ENCODE data around the gene CYB561D1.
"Not testable (repeated sequence)": the region's sequence is repeated elsewhere in the genome, so short reads cannot be mapped to it uniquely, and the experiment has no call there.

Gene CYB561D1

GRCh38 chr1:109468903-109469302, 25.0 kb upstream of the CYB561D1 start:
- Histone ChIP-seq H3K27me3 (ENCODE audit: insufficient read depth, low read length, poor library complexity) (peaks cover 10% of the 10 kb centered on the region), H3K9ac (ENCODE audit: low read depth, low read length) (no peak overlapping the region), H3K36me3 (ENCODE audit: insufficient read depth, low read length) (no peaks in the 10 kb centered on the region), H3K4me1 (ENCODE audit: insufficient read depth, low read length) (no peaks in the 10 kb centered on the region), H4K20me1 (ENCODE audit: insufficient read depth, low read length) (no peaks in the 10 kb centered on the region), H2AFZ (ENCODE audit: low read depth, low read length) (no peak overlapping the region), H3K79me2 (ENCODE audit: insufficient read depth, low read length) (no peaks in the 10 kb centered on the region), H3K27ac (ENCODE audit: low read length) (no peak overlapping the region), H3K4me3 (ENCODE audit: low read depth in 1 of 2, low read length in 2 of 2) (no peak overlapping the region), H3K9me3 (ENCODE audit: insufficient read depth, low read length, severe bottlenecking) (no peaks in the 10 kb centered on the region), H3K4me2 (ENCODE audit: insufficient read depth, low read length) (no peak overlapping the region)
- DNase-seq (no peak), ATAC-seq (ENCODE audit: insufficient read depth, low read depth) (no peak)
- no peak for TF ChIP-seq EZH2 (IDR thresholded peaks at IDR 0.05; ENCODE audit: borderline replicate concordance, low read depth, low read length, severe bottlenecking)
- no peak for TF ChIP-seq CTCF (IDR thresholded peaks at IDR 0.05; ENCODE audit: borderline replicate concordance, extremely low read depth, low read length, poor library complexity, severe bottlenecking)

- ATAC-seq (ENCODE audit: insufficient read depth, low read depth), result no peak
- H3K79me2 ChIP-seq (ENCODE audit: insufficient read depth, low read length), result no peaks in the 10 kb centered on the region
Observed at GRCh38 chr1:109470245-109470644, 23.6 kb upstream of the CYB561D1 start.

GRCh38 chr1:109472779-109473178, 21.1 kb upstream of the CYB561D1 start:
- peaks cover 16% of the 10 kb centered on the region for H3K27me3 ChIP-seq (ENCODE audit: insufficient read depth, low read length, poor library complexity)
- H3K4me3 ChIP-seq (ENCODE audit: low read depth in 1 of 2, low read length in 2 of 2), result no peak overlapping the region
- H3K9ac ChIP-seq (ENCODE audit: low read depth, low read length), result no peak overlapping the region
- no peaks in the 10 kb centered on the region for H3K36me3 ChIP-seq (ENCODE audit: insufficient read depth, low read length)
- H3K9me3 ChIP-seq (ENCODE audit: insufficient read depth, low read length, severe bottlenecking), result no peaks in the 10 kb centered on the region
- DNase-seq (no peak), ATAC-seq (ENCODE audit: insufficient read depth, low read depth) (no peak)
- H3K4me1 ChIP-seq (ENCODE audit: insufficient read depth, low read length), result no peaks in the 10 kb centered on the region
- no peak overlapping the region for H3K27ac ChIP-seq (ENCODE audit: low read length)
- TF ChIP-seq CTCF (IDR thresholded peaks at IDR 0.05; ENCODE audit: borderline replicate concordance, extremely low read depth, low read length, poor library complexity, severe bottlenecking) (no peak), EZH2 (IDR thresholded peaks at IDR 0.05; ENCODE audit: borderline replicate concordance, low read depth, low read length, severe bottlenecking) (no peak)
- no peaks in the 10 kb centered on the region for H3K79me2 ChIP-seq (ENCODE audit: insufficient read depth, low read length)
- no peak overlapping the region for H2AFZ ChIP-seq (ENCODE audit: low read depth, low read length)
- H4K20me1 ChIP-seq (ENCODE audit: insufficient read depth, low read length), result no peaks in the 10 kb centered on the region
- no peak overlapping the region for H3K4me2 ChIP-seq (ENCODE audit: insufficient read depth, low read length)

More at GRCh38 chr1:109470245-109470644, 23.6 kb upstream of the CYB561D1 start:
- Histone ChIP-seq H3K9ac (ENCODE audit: low read depth, low read length) (no peak overlapping the region), H2AFZ (ENCODE audit: low read depth, low read length) (no peak overlapping the region), H4K20me1 (ENCODE audit: insufficient read depth, low read length) (no peaks in the 10 kb centered on the region), H3K4me2 (ENCODE audit: insufficient read depth, low read length) (no peak overlapping the region), H3K27ac (ENCODE audit: low read length) (no peak overlapping the region), H3K9me3 (ENCODE audit: insufficient read depth, low read length, severe bottlenecking) (no peaks in the 10 kb centered on the region), H3K4me3 (ENCODE audit: low read depth in 1 of 2, low read length in 2 of 2) (no peak overlapping the region), H3K27me3 (ENCODE audit: insufficient read depth, low read length, poor library complexity) (peaks cover 10% of the 10 kb centered on the region), H3K4me1 (ENCODE audit: insufficient read depth, low read length) (no peaks in the 10 kb centered on the region), H3K36me3 (ENCODE audit: insufficient read depth, low read length) (no peaks in the 10 kb centered on the region)
- TF ChIP-seq CTCF (IDR thresholded peaks at IDR 0.05; ENCODE audit: borderline replicate concordance, extremely low read depth, low read length, poor library complexity, severe bottlenecking) (no peak), EZH2 (IDR thresholded peaks at IDR 0.05; ENCODE audit: borderline replicate concordance, low read depth, low read length, severe bottlenecking) (no peak)
- DNase-seq, result no peak

GRCh38 chr1:109473284-109474057, 20.4 kb upstream of the CYB561D1 start:
- DNase-seq; H3K4me1 ChIP-seq (ENCODE audit: insufficient read depth, low read length); H3K27ac ChIP-seq (ENCODE audit: low read length); H3K4me3 ChIP-seq (ENCODE audit: low read depth in 1 of 2, low read length in 2 of 2); H3K4me2 ChIP-seq (ENCODE audit: insufficient read depth, low read length); H3K9me3 ChIP-seq (ENCODE audit: insufficient read depth, low read length, severe bottlenecking); H3K9ac ChIP-seq (ENCODE audit: low read depth, low read length); H3K79me2 ChIP-seq (ENCODE audit: insufficient read depth, low read length); ATAC-seq (ENCODE audit: insufficient read depth, low read depth); H2AFZ ChIP-seq (ENCODE audit: low read depth, low read length); H3K36me3 ChIP-seq (ENCODE audit: insufficient read depth, low read length); H4K20me1 ChIP-seq (ENCODE audit: insufficient read depth, low read length): not testable (repeated sequence)
- H3K27me3 ChIP-seq (ENCODE audit: insufficient read depth, low read length, poor library complexity), result peaks cover 16% of the 10 kb centered on the region
